Spleen (tissue), 7 donors: ENCODE results near the gene TREX2.

ENCODE experiments used
- CTCF ChIP-seq, 11 experiments: fragments of 200-600 bp in 7 of 11; fragments of 450-650 bp in 4 of 11; sonication (generic) in 4 of 11; IDR thresholded peaks in 8 of 11; conservative IDR thresholded peaks in 3 of 11; 1 replicate in 7 of 11; 2 replicates in 4 of 11; pipeline versions ENCODE4 v1.4.0 to v1.8.0; 2016 to 2021; ENCODE audit warnings: antibody characterized with exemption in 11 of 11, inconsistent platforms in 4 of 11, mild to moderate bottlenecking in 1 of 11
- POLR2AphosphoS5 ChIP-seq, 3 donors: sonication (generic); formaldehyde crosslinking; IDR thresholded peaks; one replicate each; pipeline ENCODE4 v1.5.1; 2017; ENCODE audit warnings: antibody characterized with exemption in 3 of 3
- donor health status: DM: no; HTN: no; CAD: no; lungs with moderate emphysema.
- donor health status: DM: no; HTN: no; CAD: no.
- donor health status: DM: no; HTN: no; CAD: no.

- TF ChIP-seq CTCF (IDR thresholded peaks at IDR 0.05 in 8 of 11, conservative IDR thresholded peaks at IDR 0.05 in 3 of 11) (no peak), POLR2AphosphoS5 (IDR thresholded peaks at IDR 0.05) (no peak)
These were observed 22.2 kb downstream of the TREX2 start for GRCh38 chrX:153423652-153424051.
